ENCODE data around the gene SRCIN1. TPM values are rescaled to one million over a fixed set of nuclear protein-coding genes. Genes with fewer than 3 reads are reported as not detected.
"Not testable (repeated sequence)": the region's sequence is repeated elsewhere in the genome, so short reads cannot be mapped to it uniquely, and the experiment has no call there.

Gene SRCIN1
- total and polyA plus RNA-seq, 7 experiments from 2014 or later, result 0.15 to 0.40 (median 0.23) TPM; not detected in 3

DNA sequence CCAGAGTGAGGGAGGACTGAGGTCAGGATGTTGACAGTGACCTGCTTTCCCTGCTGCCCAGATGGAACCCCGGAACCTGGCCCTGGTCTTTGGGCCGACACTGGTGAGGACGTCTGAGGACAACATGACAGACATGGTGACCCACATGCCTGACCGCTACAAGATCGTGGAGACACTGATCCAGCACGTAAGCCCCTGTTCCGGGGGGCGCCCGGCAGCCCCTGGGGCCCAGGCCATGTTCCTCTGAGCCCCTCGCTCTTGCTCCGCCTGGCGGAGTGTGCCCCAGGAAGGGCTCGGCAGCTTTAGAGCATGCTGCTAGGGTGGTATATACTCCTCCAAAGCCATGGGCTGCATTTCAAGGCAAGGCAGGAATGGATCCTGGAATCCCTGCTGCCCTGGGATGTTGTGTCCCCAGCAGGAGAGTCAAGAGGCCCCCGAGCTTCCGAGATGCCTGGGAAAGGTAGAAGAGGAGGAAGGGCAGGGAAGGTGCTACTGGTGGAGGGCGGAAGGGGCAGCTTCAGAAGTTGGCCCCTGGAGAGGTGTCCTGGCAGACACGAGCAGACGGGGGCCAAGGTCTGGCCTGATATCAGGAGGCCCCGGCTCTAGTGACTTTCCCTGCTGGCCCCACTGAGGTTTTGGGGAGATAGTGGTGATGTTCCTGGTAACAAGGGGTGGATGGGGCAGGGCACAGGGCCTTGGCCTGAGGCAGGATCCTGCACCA lies 114.2 kb downstream of the SRCIN1 start:
- intact Hi-C loops (cut with micrococcal nuclease), result loop anchor here (1.0 to 2.0 kb wide), 6 partner anchors 47 to 176 kb away; no protein-coding TSS in a partner anchor
- H3K4me3 Mint-ChIP-seq; ATAC-seq; H3K9me3 ChIP-seq (ENCODE audit: control insufficient read depth in 2 of 3, low read length in 3 of 3); H3K36me3 Mint-ChIP-seq; H3K27me3 ChIP-seq (ENCODE audit: control insufficient read depth in 2 of 2, insufficient read depth in 2 of 2, low read length in 2 of 2); POLR2A ChIA-PET; H3K4me1 Mint-ChIP-seq; H3K4me1 ChIP-seq (ENCODE audit: control insufficient read depth in 2 of 2, insufficient read depth in 2 of 2, low read length in 2 of 2); H3K9me3 Mint-ChIP-seq; CTCF ChIA-PET; H3K4me3 ChIP-seq (ENCODE audit: low read length); DNase-seq; H3K27ac ChIP-seq (ENCODE audit: low read depth, low read length); H3K36me3 ChIP-seq (ENCODE audit: control insufficient read depth in 2 of 3, insufficient read depth in 3 of 3, low read length in 3 of 3): not testable (repeated sequence)
- Mint-ChIP-seq H3K27me3 (peaks cover 0 to 12% (median 0%) of the 10 kb centered on the region in 5 donors), H3K27ac (peak overlapping the region in 2 of 9 donors; percentile 18 to 36)

DNA sequence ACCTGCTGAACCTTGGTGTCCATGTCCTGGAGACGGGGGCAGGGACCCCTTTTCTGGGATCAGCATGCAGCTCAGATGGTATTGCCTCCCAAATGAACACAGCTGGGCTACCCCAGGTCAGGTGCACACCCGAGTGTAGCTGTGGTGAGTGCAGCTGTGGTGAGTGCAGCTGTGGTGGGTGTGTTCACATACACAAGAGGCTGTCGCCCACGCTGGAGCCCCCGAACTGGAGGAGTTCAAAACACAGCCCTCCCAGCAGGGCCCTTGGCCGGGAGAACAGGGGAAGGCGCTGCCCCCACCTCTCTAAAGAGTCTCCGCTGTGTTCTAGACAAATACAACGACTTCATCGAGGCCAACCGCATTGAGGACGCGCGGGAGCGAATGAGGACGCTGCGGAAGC lies 116.0 kb downstream of the SRCIN1 start:
- H3K36me3 ChIP-seq (ENCODE audit: control insufficient read depth in 2 of 3, insufficient read depth in 3 of 3, low read length in 3 of 3); DNase-seq; H3K27ac ChIP-seq (ENCODE audit: low read depth, low read length); H3K9me3 Mint-ChIP-seq; H3K4me3 Mint-ChIP-seq; H3K27ac Mint-ChIP-seq; CTCF ChIA-PET; H3K4me1 Mint-ChIP-seq; POLR2A ChIA-PET; H3K9me3 ChIP-seq (ENCODE audit: control insufficient read depth in 2 of 3, low read length in 3 of 3); H3K4me1 ChIP-seq (ENCODE audit: control insufficient read depth in 2 of 2, insufficient read depth in 2 of 2, low read length in 2 of 2); H3K4me3 ChIP-seq (ENCODE audit: low read length); H3K27me3 ChIP-seq (ENCODE audit: control insufficient read depth in 2 of 2, insufficient read depth in 2 of 2, low read length in 2 of 2); H3K36me3 Mint-ChIP-seq; ATAC-seq; intact Hi-C loops (cut with micrococcal nuclease): not testable (repeated sequence)
- H3K27me3 Mint-ChIP-seq, result peaks cover 0 to 12% (median 0%) of the 10 kb centered on the region in 5 donors

DNA sequence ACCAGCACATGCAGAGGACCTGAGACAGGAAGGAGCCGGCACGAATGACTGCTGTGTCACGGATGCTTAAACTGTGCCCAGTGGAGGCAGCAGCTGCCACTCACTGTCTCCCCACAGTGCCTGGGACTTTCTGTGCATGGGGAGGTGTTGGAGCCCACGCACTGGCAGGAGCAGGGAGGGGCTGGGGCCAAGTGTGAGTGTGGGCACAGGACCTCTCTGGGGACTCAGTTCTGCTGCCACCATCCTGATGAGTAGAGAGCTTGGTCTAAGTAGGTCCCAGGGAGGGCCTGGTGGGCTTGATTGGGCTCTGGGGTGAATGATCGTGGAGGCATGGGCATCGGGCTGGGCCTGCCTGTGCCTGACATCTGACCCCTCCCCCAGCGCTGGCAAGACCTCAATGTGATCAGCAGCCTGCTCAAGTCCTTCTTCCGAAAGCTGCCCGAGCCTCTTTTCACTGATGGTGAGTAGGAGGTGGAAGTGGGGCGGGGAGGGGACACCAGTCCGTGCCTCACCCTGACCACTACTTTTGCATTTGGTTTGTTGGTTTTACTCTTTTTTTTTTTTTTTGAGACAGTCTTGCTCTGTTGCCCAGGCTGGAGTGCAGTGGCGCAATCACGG lies 120.0 kb downstream of the SRCIN1 start:
- H3K36me3 ChIP-seq (ENCODE audit: control insufficient read depth in 2 of 3, insufficient read depth in 3 of 3, low read length in 3 of 3); ATAC-seq; H3K9me3 Mint-ChIP-seq; H3K4me1 Mint-ChIP-seq; H3K4me1 ChIP-seq (ENCODE audit: control insufficient read depth in 2 of 2, insufficient read depth in 2 of 2, low read length in 2 of 2); POLR2A ChIA-PET; H3K9me3 ChIP-seq (ENCODE audit: control insufficient read depth in 2 of 3, low read length in 3 of 3); H3K27me3 ChIP-seq (ENCODE audit: control insufficient read depth in 2 of 2, insufficient read depth in 2 of 2, low read length in 2 of 2); H3K27ac Mint-ChIP-seq; H3K4me3 Mint-ChIP-seq; DNase-seq; H3K27ac ChIP-seq (ENCODE audit: low read depth, low read length); H3K4me3 ChIP-seq (ENCODE audit: low read length); H3K36me3 Mint-ChIP-seq; H3K27me3 Mint-ChIP-seq: not testable (repeated sequence)
- intact Hi-C loops (cut with micrococcal nuclease), result loop anchor here (1.0 to 2.0 kb wide), 3 partner anchors 41 to 136 kb away; no protein-coding TSS in a partner anchor
- CTCF ChIA-PET, result interaction anchor here (0.7 to 1.5 kb wide), 2 partner anchors 136 to 1273 kb away, joined by 3 to 5 read pairs; no protein-coding TSS in a partner anchor

- intact Hi-C loops (cut with micrococcal nuclease), result loop anchor here (1.0 to 2.0 kb wide), 3 partner anchors 41 to 136 kb away; no protein-coding TSS in a partner anchor
- Mint-ChIP-seq H3K36me3 (no peaks in the 10 kb centered on the region), H3K27ac (no peak overlapping the region), H3K4me3 (no peak overlapping the region), H3K4me1 (peaks cover 0 to 7% (median 5%) of the 10 kb centered on the region in 7 donors), H3K9me3 (no peaks in the 10 kb centered on the region), H3K27me3 (peaks cover 0 to 9% (median 0%) of the 10 kb centered on the region in 5 donors)
- Histone ChIP-seq H3K9me3 (ENCODE audit: control insufficient read depth in 2 of 3, low read length in 3 of 3) (no peaks in the 10 kb centered on the region), H3K36me3 (ENCODE audit: control insufficient read depth in 2 of 3, insufficient read depth in 3 of 3, low read length in 3 of 3) (no peaks in the 10 kb centered on the region), H3K4me1 (ENCODE audit: control insufficient read depth in 2 of 2, insufficient read depth in 2 of 2, low read length in 2 of 2) (no peaks in the 10 kb centered on the region), H3K27ac (ENCODE audit: low read depth, low read length) (no peak overlapping the region), H3K4me3 (ENCODE audit: low read length) (no peak overlapping the region), H3K27me3 (ENCODE audit: control insufficient read depth in 2 of 2, insufficient read depth in 2 of 2, low read length in 2 of 2) (no peaks in the 10 kb centered on the region)
- POLR2A ChIA-PET, result no interaction called here
- CTCF ChIA-PET, result interaction anchor here (0.7 to 1.5 kb wide), 2 partner anchors 135 to 1272 kb away, joined by 3 to 5 read pairs; no protein-coding TSS in a partner anchor
- DNase-seq (no peak), ATAC-seq (no peak)
Observed at GRCh38 chr17:38485146-38485468, 120.6 kb downstream of the SRCIN1 start.

DNA sequence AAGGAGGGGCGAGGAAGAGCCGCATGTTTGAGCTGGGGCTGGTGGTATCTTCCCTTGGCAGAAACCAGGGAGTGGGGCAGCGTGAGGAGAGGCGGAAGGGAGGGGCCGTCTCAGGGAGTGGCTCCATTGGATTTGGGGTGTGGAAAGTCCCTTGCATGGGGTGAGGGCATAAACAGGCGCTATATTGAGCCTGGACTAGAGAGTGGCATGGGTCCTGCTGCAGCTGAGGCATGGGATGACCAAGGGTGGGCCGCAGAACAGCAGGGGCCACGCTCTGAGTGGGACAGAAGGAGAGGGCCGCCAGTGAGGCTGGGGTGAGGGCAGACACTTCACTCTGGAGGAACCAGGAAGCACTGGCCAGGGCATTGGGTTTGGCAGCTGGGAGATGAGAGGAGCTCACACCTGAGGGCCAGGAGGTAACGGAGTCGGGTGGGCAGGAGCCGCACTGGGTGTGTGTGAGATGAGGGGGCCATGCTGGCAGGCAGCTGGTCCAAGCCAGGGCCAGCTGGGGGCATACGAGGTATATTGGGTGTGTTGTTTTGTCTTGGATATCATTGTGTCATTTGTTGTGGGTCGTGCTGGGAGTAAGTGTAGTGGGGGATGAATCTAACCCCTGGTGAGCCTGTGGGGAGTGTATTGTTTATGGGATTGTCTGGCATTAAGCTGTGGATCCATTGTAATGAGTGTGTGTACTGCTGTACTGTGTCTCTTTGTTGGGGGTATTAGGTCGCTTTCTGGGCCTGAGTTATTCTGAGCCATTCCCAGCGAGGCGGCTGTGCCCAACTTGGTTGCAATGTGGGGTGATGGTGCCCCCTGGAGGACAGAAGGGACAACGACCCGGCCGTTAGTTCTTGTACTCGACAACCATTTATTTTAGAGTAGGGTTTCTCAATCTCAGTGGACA lies 121.3 kb downstream of the SRCIN1 start:
- CTCF ChIA-PET, result interaction anchor here (1.5 kb wide), 1 partner anchor 135 kb away, joined by 5 read pairs; no protein-coding TSS in a partner anchor
- not testable (repeated sequence) for H3K36me3 Mint-ChIP-seq; H3K27me3 ChIP-seq (ENCODE audit: control insufficient read depth in 2 of 2, insufficient read depth in 2 of 2, low read length in 2 of 2); H3K4me3 ChIP-seq (ENCODE audit: low read length); H3K36me3 ChIP-seq (ENCODE audit: control insufficient read depth in 2 of 3, insufficient read depth in 3 of 3, low read length in 3 of 3); H3K9me3 ChIP-seq (ENCODE audit: control insufficient read depth in 2 of 3, low read length in 3 of 3); H3K4me3 Mint-ChIP-seq; H3K4me1 Mint-ChIP-seq; H3K27me3 Mint-ChIP-seq; H3K27ac ChIP-seq (ENCODE audit: low read depth, low read length); H3K4me1 ChIP-seq (ENCODE audit: control insufficient read depth in 2 of 2, insufficient read depth in 2 of 2, low read length in 2 of 2); H3K27ac Mint-ChIP-seq; H3K9me3 Mint-ChIP-seq
- peak in 8 of 9 donors; percentile 29 to 66 (median 54) for DNase-seq
- POLR2A ChIA-PET, result interaction anchor here (0.6 kb wide), 1 partner anchor 1554 kb away, joined by 3 read pairs; no protein-coding TSS in a partner anchor
- peak; percentile 77 for ATAC-seq
- intact Hi-C loops (cut with micrococcal nuclease), result loop anchor here (1.0 to 2.0 kb wide), 3 partner anchors 40 to 135 kb away; no protein-coding TSS in a partner anchor

DNA sequence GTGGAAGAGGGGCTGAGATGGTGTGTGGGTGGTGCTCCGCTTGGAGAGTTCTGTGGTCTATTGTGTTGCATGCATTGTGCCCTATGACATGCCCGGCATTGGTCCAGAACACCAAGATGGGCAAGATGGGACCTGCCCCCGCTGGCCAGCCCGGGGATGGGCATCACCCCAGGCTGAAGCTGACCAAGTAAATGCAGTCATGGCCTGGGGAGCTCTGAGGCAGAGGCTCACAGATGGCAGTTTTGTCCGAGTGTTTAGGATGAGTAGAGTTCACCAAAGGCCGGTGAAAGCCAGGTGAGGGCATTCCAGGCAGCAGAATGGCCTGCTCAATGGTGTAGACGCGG lies 123.1 kb downstream of the SRCIN1 start:
- H3K36me3 ChIP-seq (ENCODE audit: control insufficient read depth in 2 of 3, insufficient read depth in 3 of 3, low read length in 3 of 3); H3K4me1 ChIP-seq (ENCODE audit: control insufficient read depth in 2 of 2, insufficient read depth in 2 of 2, low read length in 2 of 2); POLR2A ChIA-PET; H3K4me3 ChIP-seq (ENCODE audit: low read length); DNase-seq; intact Hi-C loops (cut with micrococcal nuclease); H3K27me3 ChIP-seq (ENCODE audit: control insufficient read depth in 2 of 2, insufficient read depth in 2 of 2, low read length in 2 of 2); H3K27ac Mint-ChIP-seq; H3K4me1 Mint-ChIP-seq; H3K4me3 Mint-ChIP-seq; H3K27me3 Mint-ChIP-seq; H3K36me3 Mint-ChIP-seq; ATAC-seq; H3K9me3 Mint-ChIP-seq; H3K27ac ChIP-seq (ENCODE audit: low read depth, low read length); H3K9me3 ChIP-seq (ENCODE audit: control insufficient read depth in 2 of 3, low read length in 3 of 3): not testable (repeated sequence)
- CTCF ChIA-PET, result interaction anchor here (1.2 kb wide), 1 partner anchor 59 kb away, joined by 4 read pairs; no protein-coding TSS in a partner anchor

All from naive thymus-derived CD4-positive, alpha-beta T cell (primary cell).